Psoas muscle (tissue), 8 donors: ENCODE data around the gene ZNF451. TPM values are rescaled to one million over a fixed set of nuclear protein-coding genes. Genes with fewer than 3 reads are reported as not detected.

ENCODE experiments used
- ATAC-seq, 4 donors: fragments of 200-7000 bp; cut with Tn5 transposase; one replicate each; pipeline ENCODE4 v1.9.1; 2020; ENCODE audit warnings: moderate library complexity in 3 of 4, mild to moderate bottlenecking in 2 of 4
- DNase-seq, 2 donors: peaks; one replicate each; pipeline ENCODE4 v3.0.0-alpha.2; 2020
- H3K27ac ChIP-seq: fragments of 200-600 bp; one replicate; pipeline ENCODE4 v1.8.0; 2022
- H3K27me3 ChIP-seq, 3 donors: fragments of 200-600 bp in 1 of 3; one replicate each; pipeline versions ENCODE4 v1.6.1 to v1.8.0; 2013 to 2022; ENCODE audit warnings: low read length in 2 of 3, mild to moderate bottlenecking in 2 of 3, moderate library complexity in 1 of 3; ENCODE audit not compliant: insufficient read depth in 3 of 3
- H3K36me3 ChIP-seq, 2 donors: fragments of 200-600 bp in 1 of 2; one replicate each; pipeline versions ENCODE4 v1.6.1 to v1.8.0; 2013 to 2022; ENCODE audit warnings: low read depth in 1 of 2, mild to moderate bottlenecking in 1 of 2, moderate library complexity in 1 of 2; ENCODE audit not compliant: insufficient read depth in 1 of 2
- H3K4me1 ChIP-seq: fragments of 200-600 bp; one replicate; pipeline ENCODE4 v1.8.0; 2022
- H3K4me3 ChIP-seq: fragments of 200-600 bp; one replicate; pipeline ENCODE4 v1.8.0; 2022; ENCODE audit warnings: mild to moderate bottlenecking
- H3K9me3 ChIP-seq: fragments of 200-600 bp; one replicate; pipeline ENCODE4 v1.8.0; 2022
- WGBS, 3 donors: extraction: QIAGEN DNeasy Blood & Tissue Kit; methylation state at CpG; one replicate each; pipeline versions ENCODE4 v1.1.6 to v1.1.7; 2013; 5-methylcytosine and 5-hydroxymethylcytosine counted together
- intact Hi-C, 2 donors: fragments of 100-400 bp; cut with DNase I; formaldehyde crosslinking; loops; one replicate each; pipeline versions ENCODE4 v1.11.0 to v1.14.2; 2022
- polyA plus RNA-seq, 3 donors: library from polyadenylated mRNA; stranded (reverse); fragments of 200-250 nt; gene quantifications; one replicate each; pipeline ENCODE4 v1.2.3, GENCODE V29; 2013
- total RNA-seq, 4 donors: library from RNA; stranded (reverse); fragmentation: NEBNext Ultra II Directional in 2 of 4; extraction: Animal tissue kit (Norgen Biotek cat#: 25700) in 2 of 4; gene quantifications; one replicate each; pipeline versions ENCODE4 v1.2.1 to v1.2.4, GENCODE V29; 2021 to 2023
- TF ChIP-seq, protein P1 (sequence below): fragments of 200-600 bp; IDR thresholded peaks from one replicate; pipeline ENCODE4 v1.8.0; 2022; ENCODE audit warnings: antibody characterized with exemption
- donor health status: healthy with polysubstance abuse.
- donor health status: DM: no; HTN: no; CAD: no; lungs with moderate emphysema.
- donor health status: Bipolar disorder and iron deficiency.
- donor health status: healthy.
- donor health status: DM: yes; HTN: yes; CAD: no.
- donor health status: DM: no; HTN: no; CAD: no.
- donor health status: DM: no; HTN: no; CAD: no.
- donor health status: DM: yes; HTN: yes; CAD: no.

The ZNF451 gene
- total and polyA plus RNA-seq, 7 donors, result 6.3 to 27.6 (median 20.4) TPM

- Histone ChIP-seq H3K27me3 (no peaks in the 10 kb centered on the region), H3K9me3 (no peaks in the 10 kb centered on the region), H3K4me1 (no peaks in the 10 kb centered on the region), H3K4me3 (no peak overlapping the region), H3K36me3 (peaks cover 0 to 86% of the 10 kb centered on the region in 2 donors), H3K27ac (no peak overlapping the region)
- TF ChIP-seq, protein P1, sequence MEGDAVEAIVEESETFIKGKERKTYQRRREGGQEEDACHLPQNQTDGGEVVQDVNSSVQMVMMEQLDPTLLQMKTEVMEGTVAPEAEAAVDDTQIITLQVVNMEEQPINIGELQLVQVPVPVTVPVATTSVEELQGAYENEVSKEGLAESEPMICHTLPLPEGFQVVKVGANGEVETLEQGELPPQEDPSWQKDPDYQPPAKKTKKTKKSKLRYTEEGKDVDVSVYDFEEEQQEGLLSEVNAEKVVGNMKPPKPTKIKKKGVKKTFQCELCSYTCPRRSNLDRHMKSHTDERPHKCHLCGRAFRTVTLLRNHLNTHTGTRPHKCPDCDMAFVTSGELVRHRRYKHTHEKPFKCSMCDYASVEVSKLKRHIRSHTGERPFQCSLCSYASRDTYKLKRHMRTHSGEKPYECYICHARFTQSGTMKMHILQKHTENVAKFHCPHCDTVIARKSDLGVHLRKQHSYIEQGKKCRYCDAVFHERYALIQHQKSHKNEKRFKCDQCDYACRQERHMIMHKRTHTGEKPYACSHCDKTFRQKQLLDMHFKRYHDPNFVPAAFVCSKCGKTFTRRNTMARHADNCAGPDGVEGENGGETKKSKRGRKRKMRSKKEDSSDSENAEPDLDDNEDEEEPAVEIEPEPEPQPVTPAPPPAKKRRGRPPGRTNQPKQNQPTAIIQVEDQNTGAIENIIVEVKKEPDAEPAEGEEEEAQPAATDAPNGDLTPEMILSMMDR, result no peak
- 89 to 92% (median 92%) methylated on average over 5 of the region's 5 CpGs for WGBS, 3 donors
- no peak for ATAC-seq
- intact Hi-C loops, result no loop called here
- no peak for DNase-seq
Measured at GRCh38 chr6:57147401-57147800, 57.4 kb downstream of the ZNF451 start.

- Histone ChIP-seq H3K4me3 (no peak overlapping the region), H3K9me3 (no peaks in the 10 kb centered on the region), H3K4me1 (no peaks in the 10 kb centered on the region), H3K27me3 (no peaks in the 10 kb centered on the region), H3K27ac (no peak overlapping the region), H3K36me3 (peaks cover 0 to 86% of the 10 kb centered on the region in 2 donors)
- no peak for DNase-seq
- no peak for ATAC-seq
- intact Hi-C loops, result no loop called here
- 89 to 95% (median 91%) methylated on average over 7 of the region's 7 CpGs for WGBS, 3 donors
- TF ChIP-seq, protein P1, result no peak
Measured at GRCh38 chr6:57147955-57148858, 58.2 kb downstream of the ZNF451 start.

DNA sequence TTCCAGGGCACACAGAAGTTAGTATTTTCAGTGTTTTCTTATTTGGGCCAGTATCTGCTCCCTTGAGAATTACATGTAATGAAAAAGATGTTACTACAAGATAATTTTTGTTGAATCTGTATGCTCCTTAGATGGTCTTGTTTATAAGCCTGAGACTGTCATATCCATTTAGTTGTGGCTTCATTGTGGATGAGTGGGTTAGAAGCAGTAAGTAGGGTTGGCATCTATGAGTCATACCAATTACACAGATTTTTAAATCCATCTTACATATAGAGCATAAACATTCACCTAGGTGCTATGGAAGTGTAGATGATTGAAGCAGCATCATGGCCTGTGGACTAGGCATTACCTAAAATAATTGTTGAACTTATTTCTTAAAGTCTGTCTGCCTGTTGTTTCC is 68.7 kb downstream of the ZNF451 start:
- H3K4me1 ChIP-seq, result no peaks in the 10 kb centered on the region
- intact Hi-C loops, result loop anchor here in 1 of 2 donors (10.0 kb wide), 1 partner anchor 64 kb away; the partner anchor contains the start of gene ZNF451
- H3K9me3 ChIP-seq, result no peaks in the 10 kb centered on the region
- DNase-seq (no peak), ATAC-seq (no peak)
- TF ChIP-seq, protein P1, result no peak
- no peak overlapping the region for H3K27ac ChIP-seq
- peaks cover 4 to 80% of the 10 kb centered on the region in 2 donors for H3K36me3 ChIP-seq
- no peak overlapping the region for H3K4me3 ChIP-seq
- H3K27me3 ChIP-seq, result no peaks in the 10 kb centered on the region

- H3K27me3 ChIP-seq, result no peaks in the 10 kb centered on the region
- H3K9me3 ChIP-seq, result no peaks in the 10 kb centered on the region
- intact Hi-C loops, result loop anchor here in 1 of 2 donors (10.0 kb wide), 1 partner anchor 64 kb away; the partner anchor contains the start of gene ZNF451
- H3K27ac ChIP-seq, result no peak overlapping the region
- peaks cover 4 to 79% of the 10 kb centered on the region in 2 donors for H3K36me3 ChIP-seq
- WGBS, 3 donors, result 89 to 97% (median 94%) methylated on average over 2 of the region's 2 CpGs
- TF ChIP-seq, protein P1, result no peak
- DNase-seq (no peak), ATAC-seq (no peak)
- H3K4me1 ChIP-seq, result no peaks in the 10 kb centered on the region
- no peak overlapping the region for H3K4me3 ChIP-seq
Measured at GRCh38 chr6:57159127-57159526, 69.1 kb downstream of the ZNF451 start.
